ENCODE data around the gene LRMDA.

Gene LRMDA

GRCh38 chr10:76491216-76491615 lies 1059.8 kb downstream of the LRMDA start:
- Histone ChIP-seq H3K9me2 (replicated peaks; ENCODE audit: insufficient read depth, low read length) (no peaks in the 10 kb centered on the region), H4K20me1 (ENCODE audit: low read depth, low read length) (no peaks in the 10 kb centered on the region), H3F3A (ENCODE audit: insufficient read depth) (no peaks in the 10 kb centered on the region), H3K79me2 (ENCODE audit: insufficient read depth, low read length) (no peaks in the 10 kb centered on the region), H3K4me3 (ENCODE audit: insufficient read depth, low read length, poor library complexity, severe bottlenecking) (no peak overlapping the region), H3K9me3 (ENCODE audit: insufficient read depth, low read length) (no peaks in the 10 kb centered on the region), H2AFZ (ENCODE audit: low read depth, low read length, severe bottlenecking) (no peak overlapping the region), H3K27ac (ENCODE audit: low read depth, low read length) (no peak overlapping the region), H3K27me3 (ENCODE audit: low read length) (no peaks in the 10 kb centered on the region), H3K4me2 (ENCODE audit: low read depth, low read length, poor library complexity, severe bottlenecking) (no peak overlapping the region), H3K36me3 (ENCODE audit: low read length) (no peaks in the 10 kb centered on the region), H3K9ac (ENCODE audit: low read length) (no peak overlapping the region)
- TF ChIP-seq EZH2phosphoT487 (conservative IDR thresholded peaks at IDR 0.05; ENCODE audit: low read length): no peak
- no peak for TF ChIP-seq CTCF (IDR thresholded peaks at IDR 0.05; ENCODE audit: insufficient read depth, low read length, poor library complexity, severe bottlenecking)

GRCh38 chr10:76492026-76492425 lies 1060.6 kb downstream of the LRMDA start:
- Histone ChIP-seq H3K27me3 (ENCODE audit: low read length) (no peaks in the 10 kb centered on the region), H3K4me3 (ENCODE audit: insufficient read depth, low read length, poor library complexity, severe bottlenecking) (no peak overlapping the region), H2AFZ (ENCODE audit: low read depth, low read length, severe bottlenecking) (no peak overlapping the region), H3K9ac (ENCODE audit: low read length) (no peak overlapping the region), H3K27ac (ENCODE audit: low read depth, low read length) (no peak overlapping the region), H4K20me1 (ENCODE audit: low read depth, low read length) (no peaks in the 10 kb centered on the region), H3K9me2 (replicated peaks; ENCODE audit: insufficient read depth, low read length) (no peaks in the 10 kb centered on the region), H3K79me2 (ENCODE audit: insufficient read depth, low read length) (no peaks in the 10 kb centered on the region), H3K36me3 (ENCODE audit: low read length) (no peaks in the 10 kb centered on the region), H3F3A (ENCODE audit: insufficient read depth) (no peaks in the 10 kb centered on the region), H3K4me2 (ENCODE audit: low read depth, low read length, poor library complexity, severe bottlenecking) (no peak overlapping the region), H3K9me3 (ENCODE audit: insufficient read depth, low read length) (no peaks in the 10 kb centered on the region)
- TF ChIP-seq CTCF (IDR thresholded peaks at IDR 0.05; ENCODE audit: insufficient read depth, low read length, poor library complexity, severe bottlenecking) (no peak), EZH2phosphoT487 (conservative IDR thresholded peaks at IDR 0.05; ENCODE audit: low read length) (no peak)

GRCh38 chr10:76492678-76493472 lies 1061.5 kb downstream of the LRMDA start:
- Histone ChIP-seq H3F3A (ENCODE audit: insufficient read depth) (no peaks in the 10 kb centered on the region), H2AFZ (ENCODE audit: low read depth, low read length, severe bottlenecking) (no peak overlapping the region), H3K27ac (ENCODE audit: low read depth, low read length) (no peak overlapping the region), H3K27me3 (ENCODE audit: low read length) (no peaks in the 10 kb centered on the region), H3K79me2 (ENCODE audit: insufficient read depth, low read length) (no peaks in the 10 kb centered on the region), H3K36me3 (ENCODE audit: low read length) (no peaks in the 10 kb centered on the region), H3K9me2 (replicated peaks; ENCODE audit: insufficient read depth, low read length) (no peaks in the 10 kb centered on the region), H3K4me3 (ENCODE audit: insufficient read depth, low read length, poor library complexity, severe bottlenecking) (no peak overlapping the region), H4K20me1 (ENCODE audit: low read depth, low read length) (no peaks in the 10 kb centered on the region), H3K9ac (ENCODE audit: low read length) (no peak overlapping the region), H3K4me2 (ENCODE audit: low read depth, low read length, poor library complexity, severe bottlenecking) (no peak overlapping the region), H3K9me3 (ENCODE audit: insufficient read depth, low read length) (no peaks in the 10 kb centered on the region)
- TF ChIP-seq CTCF (IDR thresholded peaks at IDR 0.05; ENCODE audit: insufficient read depth, low read length, poor library complexity, severe bottlenecking): no peak
- TF ChIP-seq EZH2phosphoT487 (conservative IDR thresholded peaks at IDR 0.05; ENCODE audit: low read length): no peak

All from SU-DHL-6 (cell line).